HepG2 (cell line): ENCODE data around the gene HOXC10. TPM values are rescaled to one million over a fixed set of nuclear protein-coding genes. Genes with fewer than 3 reads are reported as not detected.

Source experiments
- ATAC-seq: fragments of 200-7000 bp; cut with Tn5 transposase; 3 replicates; pipeline ENCODE4 v1.9.1; 2020; ENCODE audit warnings: mild to moderate bottlenecking, moderate library complexity
- BruUV-seq: library from RNA; stranded (reverse); fragments of 400-500 nt; replicated peaks from 2 replicates; lab custom pipeline; 2021; lab: Mats Ljungman, UMichigan
- CTCF ChIA-PET: fragments of 300-600 bp; formaldehyde crosslinking; extraction: SDS; loops from one replicate; lab custom pipeline; 2021; ENCODE audit warnings: low total read pairs, inconsistent platforms, low intra/inter-chr PET ratio; lab: Yijun Ruan, JAX
- POLR2A ChIA-PET: fragments of 350-600 bp; sonication (Branson Sonifier 250); formaldehyde crosslinking; loops from one replicate; lab custom pipeline; 2020; ENCODE audit warnings: antibody characterized with exemption, inconsistent platforms; lab: Yijun Ruan, JAX
- DNase-seq: peaks from one replicate; pipeline ENCODE4 v3.0.0-alpha.2; 2015; ENCODE audit warnings: low spot score
- FAIRE-seq: peaks from 3 replicates; lab custom pipeline; 2011; peaks lifted over from hg19 to GRCh38; lab: Jason Lieb, UNC
- H2AFZ ChIP-seq: one replicate; pipeline ENCODE4 v1.6.1; 2011; ENCODE audit warnings: low read length, inconsistent platforms
- H3K27ac ChIP-seq: fragments of 300-600 bp; 3 replicates; pipeline ENCODE4 v1.8.0; 2011; ENCODE audit warnings: mixed run types, mild to moderate bottlenecking, mixed read lengths, low read length, inconsistent platforms; ENCODE audit not compliant: insufficient read depth; ENCODE audit errors: extremely low read length
- H3K27me3 ChIP-seq, 2 experiments: fragments of 200-600 bp in 1 of 2; 2 replicates in 1 of 2; 3 replicates in 1 of 2; pipeline versions ENCODE4 v1.6.0 to v1.8.0; 2011; ENCODE audit warnings: low read length in 2 of 2, mild to moderate bottlenecking in 2 of 2, moderate library complexity in 2 of 2, inconsistent platforms in 1 of 2; ENCODE audit not compliant: insufficient read depth in 2 of 2, control insufficient read depth in 1 of 2
- H3K36me3 ChIP-seq, 2 experiments: fragments of 200-600 bp in 1 of 2; replicated peaks in 1 of 2; 2 replicates in 1 of 2; 3 replicates in 1 of 2; pipeline versions ENCODE4 v1.5.1 to v1.8.0; 2011; ENCODE audit warnings: low read length in 2 of 2, inconsistent platforms in 1 of 2; ENCODE audit not compliant: insufficient read depth in 2 of 2, control insufficient read depth in 1 of 2
- H3K4me1 ChIP-seq: 2 replicates; pipeline ENCODE4 v1.5.1; 2012; ENCODE audit warnings: low read length, inconsistent platforms; ENCODE audit not compliant: insufficient read depth
- H3K4me2 ChIP-seq: 2 replicates; pipeline ENCODE4 v1.6.0; 2011; ENCODE audit warnings: low read depth, low read length, inconsistent platforms
- H3K4me3 ChIP-seq, 3 experiments: fragments of 200-600 bp in 1 of 3; sonication (generic), shearing (Covaris generic) in 1 of 3; replicated peaks in 1 of 3; 2 replicates each; pipeline ENCODE4 v1.5.1; 2011 to 2016; ENCODE audit warnings: low read length in 3 of 3, inconsistent platforms in 2 of 3, low read depth in 2 of 3, mild to moderate bottlenecking in 2 of 3, control low read depth in 1 of 3, mixed read lengths in 1 of 3; ENCODE audit not compliant: insufficient read depth in 1 of 3
- H3K79me2 ChIP-seq: one replicate; pipeline ENCODE4 v1.6.1; 2011; ENCODE audit warnings: low read length, inconsistent platforms; ENCODE audit not compliant: insufficient read depth
- H3K9ac ChIP-seq: 2 replicates; pipeline ENCODE4 v1.6.0; 2011; ENCODE audit warnings: mild to moderate bottlenecking, low read depth, low read length, inconsistent platforms; ENCODE audit not compliant: insufficient read depth
- H3K9me3 ChIP-seq: 2 replicates; pipeline ENCODE4 v1.5.1; 2012; ENCODE audit warnings: mild to moderate bottlenecking, low read length
- H4K20me1 ChIP-seq: 2 replicates; pipeline ENCODE4 v1.6.0; 2011; ENCODE audit warnings: inconsistent platforms, mild to moderate bottlenecking, low read length, moderate library complexity; ENCODE audit not compliant: insufficient read depth
- HDAC6 ChIP-seq: fragments of 200-600 bp; sonication (generic); IDR thresholded peaks from 2 replicates; pipeline ENCODE4 v1.7.0; 2017; ENCODE audit warnings: mild to moderate bottlenecking, antibody characterized with exemption, low read length, low read depth
- HMGXB4 ChIP-seq, 2 experiments: sonication (generic) in 1 of 2; formaldehyde crosslinking in 1 of 2; IDR thresholded peaks; 2 replicates each; pipeline versions ENCODE4 v1.4.0 to v1.6.1; 2018 to 2020; ENCODE audit warnings: missing genetic modification reagents in 2 of 2, borderline replicate concordance in 1 of 2, low read depth in 1 of 2, mild to moderate bottlenecking in 1 of 2, missing biosample characterization in 1 of 2
- IKZF4 ChIP-seq: sonication (generic); formaldehyde crosslinking; IDR thresholded peaks from 2 replicates; pipeline ENCODE4 v1.5.1; 2020; ENCODE audit warnings: borderline replicate concordance, mild to moderate bottlenecking, low read depth, missing genetic modification reagents; ENCODE audit errors: not compliant biosample characterization
- MTERF4 ChIP-seq: sonication (generic); formaldehyde crosslinking; IDR thresholded peaks from 2 replicates; pipeline ENCODE4 v1.8.0; 2023; ENCODE audit warnings: mild to moderate bottlenecking, missing genetic modification reagents
- POGK ChIP-seq: sonication (generic); formaldehyde crosslinking; conservative IDR thresholded peaks from 2 replicates; pipeline ENCODE4 v1.8.0; 2022; ENCODE audit warnings: mild to moderate bottlenecking, moderate library complexity, missing genetic modification reagents
- TCF12 ChIP-seq, 2 experiments: fragments of 450-650 bp in 1 of 2; sonication (generic) in 1 of 2; formaldehyde crosslinking in 1 of 2; IDR thresholded peaks; 2 replicates each; pipeline versions ENCODE4 v1.6.1 to v1.8.0; 2017 to 2022; ENCODE audit warnings: antibody characterized with exemption in 1 of 2, mild to moderate bottlenecking in 1 of 2, missing genetic modification reagents in 1 of 2, moderate library complexity in 1 of 2
- ZMYM2 ChIP-seq: sonication (generic); formaldehyde crosslinking; IDR thresholded peaks from 2 replicates; pipeline ENCODE4 v1.8.0; 2022; ENCODE audit warnings: mild to moderate bottlenecking, missing genetic modification reagents
- ZNF546 ChIP-seq: sonication (generic); formaldehyde crosslinking; conservative IDR thresholded peaks from 2 replicates; pipeline ENCODE4 v1.8.1; 2023; ENCODE audit warnings: mild to moderate bottlenecking, missing genetic modification reagents
- ZNF562 ChIP-seq: sonication (generic); formaldehyde crosslinking; IDR thresholded peaks from 2 replicates; pipeline ENCODE4 v1.8.0; 2022; ENCODE audit warnings: missing genetic modification reagents, borderline replicate concordance
- WGBS: methylation state at CpG from one replicate; pipeline ENCODE4 v1.1.6; 2017; ENCODE audit warnings: low lambda C conversion rate; 5-methylcytosine and 5-hydroxymethylcytosine counted together
- in situ Hi-C: cut with HindIII; loops from 2 replicates; pipeline ENCODE4 v1.10.0; 2017; ENCODE audit warnings: low pct_unique_long_range_greater_than_20kb; ENCODE audit not compliant: extremely low pct_ligation_motif_present
- intact Hi-C: fragments of 100-400 bp; cut with micrococcal nuclease; formaldehyde crosslinking; loops from one replicate; pipeline ENCODE4 v1.10.0; 2022; ENCODE audit not compliant: unreplicated experiment
- polyA plus RNA-seq, 8 experiments: library from polyadenylated mRNA; depleted of rRNA in 3 of 8; stranded (reverse) in 7 of 8; unstranded in 1 of 8; fragments of >200 nt; fragmentation: Illumina TruSeq in 4 of 8; extraction: Trizol in 4 of 8; gene quantifications; 2 replicates each; pipeline versions ENCODE4 v1.2.1 to v1.2.3, GENCODE V29; 2011 to 2016; ENCODE audit warnings: low read depth in 4 of 8, missing spikeins in 1 of 8, mixed read lengths in 1 of 8; ENCODE audit not compliant: insufficient read depth in 1 of 8
- total RNA-seq, 5 experiments: library from RNA; depleted of rRNA; stranded (reverse); fragments of >200 nt; fragmentation: Illumina TruSeq; extraction: Trizol; gene quantifications; 2 replicates each; pipeline ENCODE4 v1.2.3, GENCODE V29; 2016; ENCODE audit warnings: low read depth in 1 of 5

The HOXC10 gene
- total and polyA plus RNA-seq, 2 of the 13 experiments (the other 11 are each of a cell fraction or from before 2014, with no cell fraction given): not detected

GRCh38 chr12:54008260-54008552, 23.3 kb downstream of the HOXC10 start (continued):
- TF ChIP-seq HMGXB4 (CRISPR knock-in tag; IDR thresholded peaks at IDR 0.05; ENCODE audit: borderline replicate concordance in 1 of 2, low read depth in 1 of 2) (no peak), ZNF546 (CRISPR knock-in tag) (no peak), POGK (CRISPR knock-in tag) (no peak), ZMYM2 (CRISPR knock-in tag) (no peak), HDAC6 (no peak)
- TF ChIP-seq, all 625 proteins: peak for 0

DNA sequence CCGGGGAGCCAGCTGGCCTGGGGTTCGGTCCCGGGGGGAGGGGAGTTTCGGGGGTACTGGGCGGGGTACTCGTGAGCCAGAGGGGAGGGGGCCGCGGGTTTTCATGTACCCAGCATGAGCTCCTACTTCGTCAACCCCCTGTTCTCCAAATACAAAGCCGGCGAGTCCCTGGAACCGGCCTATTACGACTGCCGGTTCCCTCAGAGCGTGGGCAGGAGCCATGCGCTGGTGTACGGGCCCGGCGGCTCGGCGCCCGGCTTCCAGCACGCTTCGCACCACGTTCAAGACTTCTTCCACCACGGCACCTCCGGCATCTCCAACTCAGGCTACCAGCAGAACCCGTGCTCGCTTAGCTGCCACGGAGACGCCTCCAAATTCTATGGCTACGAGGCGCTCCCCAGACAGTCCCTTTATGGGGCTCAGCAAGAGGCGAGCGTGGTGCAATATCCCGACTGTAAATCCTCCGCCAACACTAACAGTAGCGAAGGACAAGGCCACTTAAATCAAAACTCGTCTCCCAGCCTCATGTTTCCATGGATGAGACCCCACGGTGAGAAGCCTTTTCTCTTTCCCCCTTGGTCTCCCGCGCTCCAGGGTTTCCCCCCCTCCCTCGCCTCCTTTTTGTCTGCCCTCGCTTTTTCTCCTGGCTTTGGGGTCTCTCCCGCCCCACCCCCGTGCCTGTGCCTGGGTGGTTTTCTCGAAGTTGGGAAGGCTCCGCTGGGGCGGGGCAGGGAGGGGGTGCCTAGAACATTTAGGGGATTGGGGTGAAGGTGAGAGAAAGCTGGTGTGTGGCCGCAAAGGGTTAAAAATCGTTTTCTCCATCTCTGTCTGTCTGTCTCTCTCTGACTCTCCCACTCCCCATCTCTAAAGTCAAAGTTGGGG, 24.5 kb downstream of the HOXC10 start:
- no TSS peak for BruUV-seq
- Histone ChIP-seq H3K4me3 (peak overlapping the region in 1 of 3 experiments; percentile 43; a peak in 2 of 6 replicates), H2AFZ (no peak overlapping the region), H3K27ac (no peak overlapping the region), H4K20me1 (no peaks in the 10 kb centered on the region), H3K9ac (no peak overlapping the region), H3K4me2 (peak overlapping the region; percentile 23), H3K27me3 (peaks cover 24 to 89% of the 10 kb centered on the region in 2 experiments), H3K79me2 (no peaks in the 10 kb centered on the region), H3K36me3 (no peaks in the 10 kb centered on the region), H3K4me1 (peaks cover 30% of the 10 kb centered on the region), H3K9me3 (no peaks in the 10 kb centered on the region)
- in situ Hi-C loops: loop anchor here (10.0 kb wide), 1 partner anchor 355 kb away; the partner anchor contains the start of gene GPR84
- ATAC-seq (no peak), DNase-seq (no peak), FAIRE-seq (no peak)
- WGBS: 21% methylated on average over 29 of the region's 51 CpGs
- ChIA-PET CTCF (interaction anchor here (1.3 kb wide), 1 partner anchor 192 kb away, joined by 4 read pairs; no protein-coding TSS in a partner anchor), POLR2A (interaction anchor here (0.6 to 1.0 kb wide), 2 partner anchors 8 to 271 kb away, joined by 3 read pairs; partner anchors contain the start of genes CBX5 and HNRNPA1)
- intact Hi-C loops: loop anchor here (10.0 kb wide), 1 partner anchor 355 kb away; the partner anchor contains the start of gene GPR84
- no peak for TF ChIP-seq MTERF4 (CRISPR knock-in tag)
- TF ChIP-seq ZNF562: no peak
- TF ChIP-seq TCF12 (IDR thresholded peaks at IDR 0.05): no peak
- no peak for TF ChIP-seq TCF12 (CRISPR knock-in tag; IDR thresholded peaks at IDR 0.05)
- TF ChIP-seq IKZF4 (CRISPR knock-in tag): no peak
